Neural progenitor cell (in vitro differentiated cells): ENCODE data around the gene NXT1. TPM values are rescaled to one million over a fixed set of nuclear protein-coding genes. Genes with fewer than 3 reads are reported as not detected.

Experiments used
- DNase-seq: peaks from one replicate; pipeline ENCODE4 v3.0.0-alpha.2; 2016; ENCODE audit warnings: low spot score
- H2AFZ ChIP-seq: fragments of 200-600 bp; sonication (generic); replicated peaks from 2 replicates; pipeline ENCODE4 v1.6.1; 2016; ENCODE audit warnings: antibody characterized with exemption
- H3F3A ChIP-seq: fragments of 200-600 bp; sonication (generic); 2 replicates; pipeline ENCODE4 v1.6.1; 2016; ENCODE audit warnings: antibody characterized with exemption, low read depth
- H3K27ac ChIP-seq: fragments of 200-600 bp; sonication (generic); 2 replicates; pipeline ENCODE4 v1.5.1; 2016; ENCODE audit warnings: mild to moderate bottlenecking
- H3K27me3 ChIP-seq: fragments of 200-600 bp; sonication (generic); 2 replicates; pipeline ENCODE4 v1.6.1; 2016; ENCODE audit warnings: mild to moderate bottlenecking, moderate library complexity
- H3K36me3 ChIP-seq: fragments of 200-600 bp; sonication (generic); 2 replicates; pipeline ENCODE4 v1.5.1; 2016
- H3K4me1 ChIP-seq: fragments of 200-600 bp; sonication (generic); 2 replicates; pipeline ENCODE4 v1.6.1; 2016; ENCODE audit warnings: mixed run types
- H3K4me2 ChIP-seq: fragments of 200-600 bp; sonication (generic); 2 replicates; pipeline ENCODE4 v1.6.1; 2016
- H3K4me3 ChIP-seq: fragments of 200-600 bp; sonication (generic); 2 replicates; pipeline ENCODE4 v1.5.1; 2016
- H3K79me2 ChIP-seq: fragments of 200-600 bp; sonication (generic); 2 replicates; pipeline ENCODE4 v1.6.1; 2016; ENCODE audit warnings: low read depth
- H3K9ac ChIP-seq: fragments of 200-600 bp; sonication (generic); 2 replicates; pipeline ENCODE4 v1.6.1; 2016
- H3K9me3 ChIP-seq: fragments of 200-600 bp; sonication (generic); 2 replicates; pipeline ENCODE4 v1.5.1; 2016; ENCODE audit warnings: low read depth
- H4K20me1 ChIP-seq: fragments of 200-600 bp; sonication (generic); 2 replicates; pipeline ENCODE4 v1.6.1; 2016; ENCODE audit warnings: low read depth
- H3K27ac Mint-ChIP-seq: 3 replicates; pipeline ENCODE4 v1.8.0; 2021; ENCODE audit warnings: mixed read lengths
- H3K27me3 Mint-ChIP-seq: 2 replicates; pipeline ENCODE4 v1.8.0; 2022; ENCODE audit warnings: low read depth, mild to moderate bottlenecking, inconsistent platforms, moderate library complexity, mixed read lengths; ENCODE audit not compliant: insufficient read depth
- H3K36me3 Mint-ChIP-seq: 3 replicates; pipeline ENCODE4 v1.8.0; 2021; ENCODE audit warnings: mixed read lengths
- H3K4me1 Mint-ChIP-seq: 3 replicates; pipeline ENCODE4 v1.8.0; 2021; ENCODE audit warnings: mixed read lengths
- H3K4me3 Mint-ChIP-seq: 3 replicates; pipeline ENCODE4 v1.8.0; 2021; ENCODE audit warnings: mild to moderate bottlenecking, moderate library complexity, mixed read lengths
- H3K9me3 Mint-ChIP-seq: 3 replicates; pipeline ENCODE4 v1.8.0; 2020; ENCODE audit warnings: mixed read lengths
- CTCF ChIP-seq: fragments of 200-600 bp; sonication (generic); IDR thresholded peaks from 2 replicates; pipeline ENCODE4 v1.5.1; 2017; ENCODE audit warnings: antibody characterized with exemption, mild to moderate bottlenecking
- EZH2 ChIP-seq: fragments of 200-600 bp; sonication (generic); IDR thresholded peaks from 2 replicates; pipeline ENCODE4 v1.6.1; 2017; ENCODE audit warnings: antibody characterized with exemption, mild to moderate bottlenecking, moderate library complexity
- EZH2phosphoT487 ChIP-seq: fragments of 200-600 bp; sonication (generic); IDR thresholded peaks from 2 replicates; pipeline ENCODE4 v1.6.1; 2017; ENCODE audit warnings: antibody characterized with exemption
- total RNA-seq: library from RNA; depleted of rRNA; stranded (reverse); fragments of >200 nt; gene quantifications from 2 replicates; pipeline ENCODE4 v1.2.3, GENCODE V29; 2015; ENCODE audit warnings: low replicate concordance

The NXT1 gene
- total RNA-seq, 1 donor from 2014 or later = 14.6 TPM

- Mint-ChIP-seq H3K36me3 (peaks cover 28% of the 10 kb centered on the region), H3K27me3 (peaks cover 4% of the 10 kb centered on the region)
These were observed 43.6 kb downstream of the NXT1 start for GRCh38 chr20:23393996-23394775.

DNA sequence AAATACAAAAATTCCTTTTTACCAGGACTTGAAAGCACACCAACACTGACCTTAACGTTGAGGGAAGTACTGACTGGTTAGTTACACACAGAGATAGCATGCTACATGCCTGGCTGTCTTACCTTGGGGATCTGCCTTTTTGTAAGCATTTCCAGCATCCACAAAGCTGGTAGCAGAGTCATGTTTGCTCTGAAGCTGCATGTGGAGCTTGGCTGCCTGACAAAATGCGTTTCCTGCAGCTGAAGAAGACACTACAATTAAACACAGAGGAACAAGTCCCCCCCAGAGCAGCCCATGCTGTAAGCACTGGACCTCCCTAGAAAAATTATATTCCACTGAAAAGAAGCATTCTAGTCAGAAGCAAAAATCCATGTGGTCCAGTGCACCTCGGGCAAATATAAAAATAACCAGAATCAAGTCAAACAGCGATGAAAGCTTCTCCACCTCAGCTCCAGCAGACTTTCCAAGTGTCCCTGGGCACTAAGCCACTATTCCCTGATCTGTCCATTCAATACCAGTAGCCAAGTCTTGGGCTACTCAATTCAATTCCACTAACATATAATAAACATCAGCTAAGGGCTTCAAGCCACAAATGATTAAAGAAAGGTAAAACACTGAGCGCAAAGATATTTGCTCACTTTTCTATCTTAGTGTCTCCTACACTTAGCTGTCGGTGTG lies 46.5 kb downstream of the NXT1 start:
- Histone ChIP-seq H3F3A (peaks cover 7% of the 10 kb centered on the region), H2AFZ (no peak overlapping the region), H3K27me3 (no peaks in the 10 kb centered on the region), H3K9me3 (no peaks in the 10 kb centered on the region), H4K20me1 (peaks cover 32% of the 10 kb centered on the region), H3K4me3 (no peak overlapping the region), H3K36me3 (no peaks in the 10 kb centered on the region), H3K9ac (no peak overlapping the region), H3K27ac (no peak overlapping the region), H3K4me1 (peaks cover 3% of the 10 kb centered on the region), H3K79me2 (peaks cover 17% of the 10 kb centered on the region), H3K4me2 (no peak overlapping the region)
- peaks cover 4% of the 10 kb centered on the region for H3K27me3 Mint-ChIP-seq
- no peaks in the 10 kb centered on the region for H3K9me3 Mint-ChIP-seq
- no peak overlapping the region for H3K27ac Mint-ChIP-seq
- TF ChIP-seq EZH2phosphoT487 = no peak
- TF ChIP-seq CTCF = no peak
- no peak for TF ChIP-seq EZH2
- no peak overlapping the region for H3K4me3 Mint-ChIP-seq
- H3K36me3 Mint-ChIP-seq = peaks cover 20% of the 10 kb centered on the region
- H3K4me1 Mint-ChIP-seq = no peaks in the 10 kb centered on the region
- no peak for DNase-seq

More at GRCh38 chr20:23393996-23394775, 43.6 kb downstream of the NXT1 start:
- no peak overlapping the region for H3K27ac Mint-ChIP-seq
- Histone ChIP-seq H3K9ac (no peak overlapping the region), H3K36me3 (peaks cover under 1% of the 10 kb centered on the region), H4K20me1 (peaks cover 40% of the 10 kb centered on the region), H3K79me2 (peaks cover 13% of the 10 kb centered on the region), H3K4me2 (no peak overlapping the region), H3K27ac (no peak overlapping the region), H3K4me3 (no peak overlapping the region), H2AFZ (no peak overlapping the region), H3K4me1 (peaks cover 12% of the 10 kb centered on the region), H3K27me3 (no peaks in the 10 kb centered on the region), H3K9me3 (no peaks in the 10 kb centered on the region), H3F3A (peaks cover 13% of the 10 kb centered on the region)
- no peaks in the 10 kb centered on the region for H3K4me1 Mint-ChIP-seq
- no peaks in the 10 kb centered on the region for H3K9me3 Mint-ChIP-seq
- no peak overlapping the region for H3K4me3 Mint-ChIP-seq
- no peak for DNase-seq
- TF ChIP-seq EZH2phosphoT487 = no peak
- TF ChIP-seq CTCF = no peak
- TF ChIP-seq EZH2 = no peak

GRCh38 chr20:23397961-23398360 lies 47.4 kb downstream of the NXT1 start:
- H3K9me3 ChIP-seq = no peaks in the 10 kb centered on the region
- DNase-seq = no peak
- peaks cover 21% of the 10 kb centered on the region for H3K79me2 ChIP-seq
- no peaks in the 10 kb centered on the region for H3F3A ChIP-seq
- H3K4me3 ChIP-seq = no peak overlapping the region
- Mint-ChIP-seq H3K27me3 (peaks cover 4% of the 10 kb centered on the region), H3K4me1 (no peaks in the 10 kb centered on the region), H3K36me3 (peaks cover 17% of the 10 kb centered on the region), H3K27ac (no peak overlapping the region), H3K9me3 (no peaks in the 10 kb centered on the region), H3K4me3 (no peak overlapping the region)
- H3K36me3 ChIP-seq = no peaks in the 10 kb centered on the region
- no peaks in the 10 kb centered on the region for H3K4me1 ChIP-seq
- H3K27ac ChIP-seq = no peak overlapping the region
- TF ChIP-seq CTCF (no peak), EZH2 (no peak), EZH2phosphoT487 (no peak)
- H2AFZ ChIP-seq = no peak overlapping the region
- H4K20me1 ChIP-seq = peaks cover 28% of the 10 kb centered on the region
- H3K4me2 ChIP-seq = no peak overlapping the region
- no peak overlapping the region for H3K9ac ChIP-seq
- no peaks in the 10 kb centered on the region for H3K27me3 ChIP-seq
